Inflammatory macrophage treated with lipopolysaccharide for 1 hour (primary cell): ENCODE measurements around the gene PDIA5.

Source experiments
- DNase-seq, 2 donors: peaks; one replicate each; pipeline ENCODE4 v3.0.0-alpha.2; 2020 to 2022

PDIA5 gene

DNA sequence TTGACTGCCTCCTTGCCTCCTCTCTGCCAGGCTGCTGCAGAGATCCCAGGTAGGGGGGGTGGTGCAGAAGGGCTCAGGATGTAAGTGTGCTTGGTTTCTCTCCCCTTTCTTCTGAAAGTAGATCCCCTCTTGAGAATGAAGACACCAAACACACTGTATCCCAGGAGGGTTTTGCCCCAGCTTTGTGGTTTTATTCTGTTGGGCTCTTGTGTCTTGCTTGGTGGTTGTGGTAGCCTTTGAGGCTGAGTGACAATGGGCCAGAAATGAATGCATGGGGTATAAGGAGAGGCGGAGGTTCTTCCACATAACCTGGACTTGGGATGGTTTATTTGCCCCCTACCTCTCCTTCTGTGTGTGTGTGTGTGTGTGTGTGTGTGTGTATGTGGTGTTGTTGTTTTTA lies 5.7 kb downstream of the PDIA5 start:
- DNase-seq: no peak

DNA sequence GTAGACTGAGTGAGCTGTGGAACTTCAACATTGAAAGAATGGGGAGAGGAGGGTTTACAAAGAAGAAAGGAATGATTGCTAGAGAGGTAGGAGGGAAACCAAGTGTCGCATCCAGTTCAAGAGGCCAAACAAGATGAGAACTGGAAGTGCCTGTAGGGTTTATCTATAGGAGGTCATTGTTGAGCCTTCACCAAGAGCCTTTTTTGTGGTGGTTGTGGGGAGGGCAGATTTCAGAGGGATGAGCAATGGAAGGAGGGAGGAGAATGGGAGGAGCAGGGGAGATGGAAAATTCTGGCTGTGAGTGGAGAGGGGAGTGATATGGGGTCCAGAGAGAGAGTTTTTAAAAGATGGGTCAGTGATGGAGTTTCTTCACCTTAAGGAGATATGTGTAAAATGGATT lies 8.5 kb downstream of the PDIA5 start:
- no peak for DNase-seq

- DNase-seq: no peak
Observed at GRCh38 chr3:123076112-123076495, 9.3 kb downstream of the PDIA5 start.

- DNase-seq: no peak
Observed at GRCh38 chr3:123076496-123077418, 9.9 kb downstream of the PDIA5 start.

DNA sequence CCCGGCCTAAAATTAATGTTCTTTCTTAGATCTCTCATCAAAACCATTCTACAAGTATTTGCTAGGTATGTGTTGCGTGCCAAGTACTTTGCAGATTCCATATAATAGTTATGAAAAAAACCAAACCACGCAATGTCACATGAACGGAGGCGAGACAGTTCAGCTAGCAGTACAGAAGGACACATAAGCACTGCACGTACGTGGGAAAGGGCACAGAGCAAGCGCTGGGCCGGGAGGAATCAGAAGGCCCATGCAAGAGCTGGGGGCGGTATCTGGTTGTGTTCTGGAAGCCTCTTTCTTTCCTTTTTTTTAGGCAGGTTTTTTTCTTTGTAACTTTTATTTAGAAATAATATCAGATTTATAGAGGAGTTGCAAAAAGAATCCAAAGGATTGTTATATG lies 11.3 kb downstream of the PDIA5 start:
- DNase-seq: no peak

- no peak for DNase-seq
Observed at GRCh38 chr3:123080864-123081562, 14.2 kb downstream of the PDIA5 start.

DNA sequence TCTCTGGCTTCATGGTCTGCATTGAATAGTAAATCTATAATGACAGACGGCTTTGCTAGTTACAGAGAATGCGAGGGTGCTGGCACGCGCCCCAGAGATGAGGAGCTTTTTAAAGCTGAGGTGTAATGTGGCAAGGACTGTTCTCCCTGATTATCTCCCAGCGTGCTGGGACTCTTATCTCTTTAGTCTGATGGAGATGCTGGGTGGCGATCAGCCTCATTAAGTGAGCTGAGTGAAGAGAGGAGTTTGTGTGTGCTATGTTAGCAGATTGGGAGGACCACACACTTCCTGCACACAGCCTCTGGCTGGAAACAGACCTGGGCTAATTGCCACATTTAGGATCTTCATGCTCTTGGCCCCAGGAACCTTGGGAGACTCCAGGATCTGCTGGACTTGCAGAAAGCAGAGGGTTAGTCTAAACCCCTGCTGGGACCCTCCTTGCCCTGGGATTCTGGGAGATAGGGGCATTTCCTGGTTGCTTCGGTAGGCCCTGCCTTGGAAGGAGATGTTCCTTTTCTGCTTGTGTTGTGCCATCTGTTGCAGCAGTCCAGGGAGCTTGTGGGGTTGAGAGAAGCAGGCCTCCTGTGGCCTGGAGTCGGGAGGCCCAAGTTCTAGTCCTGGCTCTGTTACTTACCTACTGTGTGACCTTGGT lies 15.0 kb downstream of the PDIA5 start:
- no peak for DNase-seq

DNA sequence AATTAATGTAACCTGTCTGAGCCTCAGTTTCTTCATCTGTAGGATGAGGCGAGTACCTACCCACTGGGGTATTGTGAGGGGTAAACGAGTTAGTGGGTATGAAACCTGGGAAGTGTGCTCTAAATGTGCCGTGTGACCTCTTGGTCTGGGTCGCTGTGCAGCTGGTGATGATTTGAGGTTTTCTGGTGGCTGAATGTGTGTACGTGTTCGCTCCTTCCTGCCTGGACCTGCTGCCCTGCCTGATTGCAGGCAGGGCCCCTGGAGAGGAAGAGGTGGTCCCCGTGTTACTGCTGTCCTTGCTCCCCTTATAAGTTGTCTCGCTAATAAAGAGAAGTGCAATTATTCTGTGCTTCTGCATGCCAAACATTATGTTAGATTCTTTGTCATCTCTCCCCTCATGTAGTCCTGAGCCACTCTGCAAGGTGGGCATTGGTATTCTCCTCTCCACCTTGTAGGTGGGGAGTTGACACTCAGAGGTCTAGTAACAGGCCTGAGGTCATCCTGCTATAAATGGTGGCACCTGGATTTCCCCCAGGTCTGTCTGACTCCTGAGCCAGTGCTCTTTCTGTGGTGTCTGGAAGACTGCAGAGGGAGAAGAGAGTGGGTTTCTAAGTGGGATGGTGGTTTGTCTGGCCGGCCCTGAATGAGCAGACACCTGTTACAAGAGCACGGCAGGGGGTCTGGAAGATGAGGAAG lies 15.7 kb downstream of the PDIA5 start:
- no peak for DNase-seq

GRCh38 chr3:123083383-123084124 lies 16.7 kb downstream of the PDIA5 start:
- no peak for DNase-seq

GRCh38 chr3:123084192-123084591 lies 17.4 kb downstream of the PDIA5 start:
- no peak for DNase-seq

GRCh38 chr3:123084738-123085237 lies 18.0 kb downstream of the PDIA5 start:
- no peak for DNase-seq

- no peak for DNase-seq
Observed at GRCh38 chr3:123085293-123085931, 18.6 kb downstream of the PDIA5 start.

DNA sequence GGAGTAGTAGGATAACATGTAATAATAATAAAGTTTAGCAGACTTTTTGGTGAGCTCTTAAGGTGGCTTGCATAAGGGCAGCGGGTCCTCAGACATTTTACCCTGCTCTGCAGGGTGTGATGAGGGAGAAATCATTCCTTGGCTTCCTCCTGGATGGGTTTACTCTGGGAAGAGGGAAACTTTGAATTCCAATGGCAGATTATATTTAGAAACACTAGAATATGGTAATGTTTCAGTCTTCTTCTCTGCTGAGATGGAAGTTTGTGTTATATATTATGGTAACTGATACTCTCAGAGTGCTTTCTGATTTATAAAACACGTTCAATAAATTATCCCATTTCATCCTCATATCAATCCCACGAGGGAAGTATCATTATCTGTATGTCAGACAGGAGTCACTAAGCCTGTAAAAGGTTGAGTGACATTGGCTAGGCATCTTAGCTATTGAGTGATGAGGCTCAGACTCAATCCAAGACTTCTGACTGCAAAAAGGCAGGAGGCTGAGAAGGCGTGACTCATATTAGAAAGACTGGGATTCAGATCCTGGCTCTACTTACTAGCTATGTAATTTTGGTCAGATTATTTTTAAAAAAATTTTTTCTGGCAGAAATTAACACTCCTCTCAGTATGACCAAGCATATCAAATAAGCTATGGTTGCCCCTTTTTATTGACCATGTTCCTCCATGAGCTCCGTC lies 19.3 kb downstream of the PDIA5 start:
- no peak for DNase-seq

DNA sequence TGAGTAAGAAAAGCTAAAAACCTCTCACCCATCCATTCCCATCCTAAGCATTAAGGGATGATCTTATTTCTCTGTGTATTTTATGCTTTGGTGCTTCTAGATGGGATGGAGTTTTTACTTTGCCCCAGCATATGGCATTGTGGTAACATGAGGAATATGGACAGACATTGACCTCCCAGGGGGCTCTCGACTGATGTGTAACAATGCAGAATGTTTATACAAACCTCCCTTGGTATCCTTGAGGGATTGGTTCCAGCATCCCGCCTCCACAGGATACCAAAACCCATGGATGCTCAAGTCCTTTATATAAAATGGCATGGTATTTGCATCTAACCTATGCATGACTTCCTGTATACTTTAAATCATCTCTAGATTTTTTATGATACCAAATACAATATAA lies 21.6 kb downstream of the PDIA5 start:
- DNase-seq: no peak

DNA sequence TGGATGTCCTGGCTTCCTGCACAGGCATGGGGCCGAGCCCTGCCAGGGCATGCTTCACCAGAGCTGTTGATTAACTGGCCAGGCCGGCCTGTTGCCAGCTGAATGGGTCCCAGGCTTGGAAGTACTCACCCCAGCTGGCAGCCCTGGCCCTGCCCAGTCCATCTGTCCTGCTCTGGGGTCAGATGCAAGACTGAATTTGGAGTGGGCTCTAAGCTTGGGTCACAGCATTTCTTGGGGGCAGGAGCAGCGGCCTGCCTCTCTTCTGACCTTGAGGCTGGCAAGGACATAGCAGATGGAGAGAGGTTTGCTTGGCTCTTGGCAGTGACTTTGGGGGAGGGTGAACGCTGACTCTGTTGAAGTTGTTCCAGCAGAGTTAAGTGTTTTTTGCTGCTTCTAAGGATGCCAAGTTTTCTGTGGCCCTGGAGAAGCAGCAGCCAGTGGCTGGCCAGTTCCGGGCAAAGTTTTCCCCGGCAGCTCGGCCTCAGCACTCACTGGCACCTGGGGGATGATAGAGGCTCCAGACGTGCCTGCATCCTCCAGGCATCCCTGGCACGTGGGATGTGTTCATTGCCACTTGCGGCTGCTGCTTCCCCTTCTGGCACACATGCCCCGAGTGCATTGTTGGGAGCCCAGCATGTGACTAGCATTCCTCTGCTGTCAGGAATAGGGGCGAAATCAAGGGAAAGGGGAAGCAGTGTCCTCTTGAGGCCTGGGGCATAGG lies 22.9 kb downstream of the PDIA5 start:
- no peak for DNase-seq

GRCh38 chr3:123090728-123091531 lies 24.1 kb downstream of the PDIA5 start:
- DNase-seq: no peak

GRCh38 chr3:123092243-123092642 lies 25.4 kb downstream of the PDIA5 start:
- no peak for DNase-seq

- DNase-seq: no peak
Observed at GRCh38 chr3:123093696-123094095, 26.9 kb downstream of the PDIA5 start.
